Activated CD4-positive, alpha-beta T cell treated with anti-CD3 and anti-CD28 coated beads, Interleukin-2, amount 10 ng/mL, durations not matched to agents 7 days and 5 days (primary cell): ENCODE data around the gene PABPC1L2B. TPM values are rescaled to one million over a fixed set of nuclear protein-coding genes. Genes with fewer than 3 reads are reported as not detected.
"Not testable (repeated sequence)": the region's sequence is repeated elsewhere in the genome, so short reads cannot be mapped to it uniquely, and the experiment has no call there.

Experiments used
- CTCF ChIA-PET: fragments of 350-600 bp; sonication (Branson Sonifier 250); formaldehyde crosslinking; loops from one replicate; lab custom pipeline; 2021; ENCODE audit warnings: antibody characterized with exemption; lab: Charles Lee
- POLR2A ChIA-PET: fragments of 350-600 bp; sonication (Branson Sonifier 250); formaldehyde crosslinking; loops from one replicate; lab custom pipeline; 2021; ENCODE audit warnings: antibody characterized with exemption; lab: Charles Lee
- DNase-seq: peaks from one replicate; pipeline ENCODE4 v3.0.0-alpha.2; 2020
- H3K27ac Mint-ChIP-seq: one replicate; pipeline ENCODE4 v1.8.0; 2021; ENCODE audit warnings: mild to moderate bottlenecking, moderate library complexity, mixed read lengths
- H3K27me3 Mint-ChIP-seq: one replicate; pipeline ENCODE4 v1.8.0; 2021; ENCODE audit warnings: mixed read lengths
- H3K36me3 Mint-ChIP-seq: one replicate; pipeline ENCODE4 v1.8.0; 2021; ENCODE audit warnings: low read depth, mixed read lengths
- H3K4me1 Mint-ChIP-seq: one replicate; pipeline ENCODE4 v1.8.0; 2021; ENCODE audit warnings: mixed read lengths
- H3K4me3 Mint-ChIP-seq: one replicate; pipeline ENCODE4 v1.8.0; 2021; ENCODE audit warnings: mild to moderate bottlenecking, moderate library complexity, mixed read lengths
- H3K9me3 Mint-ChIP-seq: one replicate; pipeline ENCODE4 v1.8.0; 2021; ENCODE audit warnings: mixed read lengths
- total RNA-seq, 2 experiments: library from RNA; stranded (reverse); gene quantifications; one replicate each; pipeline ENCODE4 v1.2.3, GENCODE V29; 2021

Gene PABPC1L2B
- not detected for total RNA-seq

DNA sequence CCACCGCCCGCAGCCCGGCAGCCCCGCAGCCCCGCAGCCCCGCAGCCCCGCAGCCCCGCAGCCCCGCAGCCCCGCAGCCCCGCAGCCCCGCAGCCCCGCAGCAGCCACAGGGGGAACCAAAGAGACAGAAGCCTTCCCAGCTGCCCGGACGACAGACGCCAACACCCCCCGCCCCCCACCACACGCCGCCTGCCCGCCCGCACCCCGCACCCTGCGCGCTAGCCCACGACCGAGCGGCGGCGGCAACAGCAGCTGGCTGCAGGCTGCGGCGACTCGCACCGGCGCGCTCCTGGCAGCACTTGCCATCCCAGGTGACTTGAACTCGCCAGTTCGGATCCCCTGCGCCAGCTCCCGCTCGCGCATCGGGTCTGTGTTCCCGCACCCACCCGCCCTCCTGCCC lies at the start of gene PABPC1L2B:
TSS of gene PABPC1L2B (plus strand) at position 207 of the 400 bp plus-strand sequence. CDS start 704 bp downstream, outside the sequence.
- H3K9me3 Mint-ChIP-seq, H3K27ac Mint-ChIP-seq, H3K27me3 Mint-ChIP-seq, H3K4me1 Mint-ChIP-seq, DNase-seq, CTCF ChIA-PET, POLR2A ChIA-PET, H3K36me3 Mint-ChIP-seq, H3K4me3 Mint-ChIP-seq: not testable (repeated sequence)

DNA sequence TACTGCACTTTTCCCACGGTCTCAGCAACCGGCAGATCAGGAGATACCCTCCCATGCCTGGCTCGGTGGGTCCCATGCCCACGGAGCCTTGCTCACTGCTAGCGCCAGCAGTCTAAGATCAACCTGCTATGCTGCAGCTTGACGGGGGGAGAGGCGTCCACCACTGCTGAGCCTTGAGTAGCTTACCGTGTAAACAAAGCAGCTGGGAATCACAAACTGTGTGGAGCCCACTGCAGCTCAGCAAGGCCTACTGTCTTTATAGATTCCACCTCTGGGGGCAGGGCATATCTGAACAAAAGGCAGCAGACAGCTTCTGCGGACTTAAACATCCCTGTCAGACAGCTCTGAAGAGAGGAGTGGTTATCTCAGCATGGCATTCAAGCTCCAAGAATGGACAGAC lies 42.8 kb upstream of the PABPC1L2B start:
- H3K4me1 Mint-ChIP-seq, H3K27me3 Mint-ChIP-seq, H3K27ac Mint-ChIP-seq, CTCF ChIA-PET, H3K4me3 Mint-ChIP-seq, H3K9me3 Mint-ChIP-seq, DNase-seq, H3K36me3 Mint-ChIP-seq, POLR2A ChIA-PET: not testable (repeated sequence)

DNA sequence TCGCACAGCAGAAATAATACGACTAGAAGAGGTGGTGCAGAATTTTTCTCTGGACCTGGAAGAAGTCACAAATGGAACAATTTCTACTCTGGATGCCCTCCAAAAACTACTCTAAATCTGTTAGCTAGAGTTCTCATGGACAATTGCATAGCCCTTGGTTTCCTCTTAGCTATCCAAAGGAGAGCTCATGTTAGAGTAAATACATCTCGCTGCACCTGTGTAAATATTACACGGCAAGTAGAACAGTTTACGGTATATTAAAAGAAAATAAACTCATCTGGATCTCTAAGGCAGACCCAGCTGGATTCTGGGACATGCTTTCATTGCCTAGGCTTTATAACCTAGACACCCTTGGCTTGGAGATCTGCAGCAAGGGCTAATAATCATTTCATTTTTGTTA lies 30.9 kb upstream of the PABPC1L2B start:
- POLR2A ChIA-PET, H3K9me3 Mint-ChIP-seq, DNase-seq, H3K36me3 Mint-ChIP-seq, H3K4me3 Mint-ChIP-seq, H3K4me1 Mint-ChIP-seq, CTCF ChIA-PET, H3K27ac Mint-ChIP-seq, H3K27me3 Mint-ChIP-seq: not testable (repeated sequence)

DNA sequence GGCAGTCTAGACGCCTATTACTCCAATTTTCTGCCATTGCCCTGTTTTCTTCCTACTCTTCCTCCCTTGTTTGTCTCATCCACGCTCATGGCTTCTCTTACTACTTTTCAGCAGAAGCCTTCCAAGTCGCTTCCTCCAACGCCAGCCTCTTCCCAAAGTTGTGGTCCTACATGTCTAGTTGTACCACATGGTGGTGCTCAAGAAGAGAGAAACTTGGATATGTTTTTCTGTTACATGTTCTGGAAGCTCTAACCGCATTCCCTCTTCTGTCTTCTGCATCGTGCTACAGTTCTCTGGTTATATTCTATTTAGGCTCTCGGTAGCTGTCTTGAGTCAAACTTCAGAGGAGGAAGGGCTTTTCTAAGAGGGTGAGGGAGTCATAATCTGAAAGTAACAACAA lies 27.9 kb upstream of the PABPC1L2B start:
- H3K27ac Mint-ChIP-seq, H3K9me3 Mint-ChIP-seq, H3K27me3 Mint-ChIP-seq, DNase-seq, H3K4me1 Mint-ChIP-seq, H3K4me3 Mint-ChIP-seq, CTCF ChIA-PET, POLR2A ChIA-PET, H3K36me3 Mint-ChIP-seq: not testable (repeated sequence)

DNA sequence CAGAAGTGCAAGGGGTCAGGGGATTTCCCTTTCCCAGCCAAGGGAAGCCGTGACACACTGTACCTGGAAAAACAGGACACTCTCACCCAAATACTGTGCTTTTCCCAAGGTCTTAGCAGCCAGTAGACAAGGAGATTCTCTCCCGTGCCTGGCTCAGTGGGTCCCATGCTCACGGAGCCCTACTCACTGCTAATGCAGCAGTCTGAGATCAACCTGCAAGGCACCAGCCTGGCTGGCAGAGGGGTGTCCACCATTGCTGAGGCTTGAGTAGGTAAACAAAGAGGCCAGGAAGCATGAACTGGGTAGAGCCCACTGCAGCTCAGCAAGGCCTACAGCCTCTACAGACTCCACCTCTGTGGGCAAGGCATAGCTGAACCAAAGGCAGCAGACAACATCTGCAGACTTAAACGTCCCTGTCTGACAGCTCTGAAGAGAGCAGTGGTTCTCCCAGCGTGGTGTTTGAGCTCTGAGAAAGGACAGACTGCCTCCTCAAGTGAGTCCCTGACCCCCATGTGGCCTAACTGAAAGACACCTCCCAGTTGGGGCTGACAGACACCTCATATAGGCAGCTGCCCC lies 21.8 kb upstream of the PABPC1L2B start:
- H3K4me3 Mint-ChIP-seq, H3K27me3 Mint-ChIP-seq, POLR2A ChIA-PET, H3K27ac Mint-ChIP-seq, DNase-seq, H3K9me3 Mint-ChIP-seq, CTCF ChIA-PET, H3K4me1 Mint-ChIP-seq, H3K36me3 Mint-ChIP-seq: not testable (repeated sequence)

DNA sequence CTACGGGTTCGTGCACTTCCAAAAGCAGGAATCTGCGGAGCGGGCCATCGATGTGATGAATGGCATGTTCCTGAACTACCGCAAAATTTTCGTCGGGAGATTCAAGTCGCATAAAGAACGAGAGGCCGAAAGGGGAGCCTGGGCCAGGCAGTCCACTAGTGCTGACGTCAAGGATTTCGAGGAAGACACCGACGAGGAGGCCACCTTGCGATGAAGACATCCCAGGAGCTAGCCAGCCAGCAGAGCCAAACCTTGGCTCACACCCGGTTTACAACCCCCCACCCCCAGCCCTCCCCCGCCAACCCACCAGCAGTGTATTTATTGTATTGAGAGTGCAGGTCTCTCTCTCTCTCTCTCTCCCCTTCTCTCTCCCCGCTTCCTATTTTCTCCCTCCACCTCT lies 1.3 kb downstream of the PABPC1L2B start:
- CTCF ChIA-PET, H3K36me3 Mint-ChIP-seq, H3K27me3 Mint-ChIP-seq, POLR2A ChIA-PET, DNase-seq, H3K4me1 Mint-ChIP-seq, H3K9me3 Mint-ChIP-seq, H3K4me3 Mint-ChIP-seq, H3K27ac Mint-ChIP-seq: not testable (repeated sequence)

DNA sequence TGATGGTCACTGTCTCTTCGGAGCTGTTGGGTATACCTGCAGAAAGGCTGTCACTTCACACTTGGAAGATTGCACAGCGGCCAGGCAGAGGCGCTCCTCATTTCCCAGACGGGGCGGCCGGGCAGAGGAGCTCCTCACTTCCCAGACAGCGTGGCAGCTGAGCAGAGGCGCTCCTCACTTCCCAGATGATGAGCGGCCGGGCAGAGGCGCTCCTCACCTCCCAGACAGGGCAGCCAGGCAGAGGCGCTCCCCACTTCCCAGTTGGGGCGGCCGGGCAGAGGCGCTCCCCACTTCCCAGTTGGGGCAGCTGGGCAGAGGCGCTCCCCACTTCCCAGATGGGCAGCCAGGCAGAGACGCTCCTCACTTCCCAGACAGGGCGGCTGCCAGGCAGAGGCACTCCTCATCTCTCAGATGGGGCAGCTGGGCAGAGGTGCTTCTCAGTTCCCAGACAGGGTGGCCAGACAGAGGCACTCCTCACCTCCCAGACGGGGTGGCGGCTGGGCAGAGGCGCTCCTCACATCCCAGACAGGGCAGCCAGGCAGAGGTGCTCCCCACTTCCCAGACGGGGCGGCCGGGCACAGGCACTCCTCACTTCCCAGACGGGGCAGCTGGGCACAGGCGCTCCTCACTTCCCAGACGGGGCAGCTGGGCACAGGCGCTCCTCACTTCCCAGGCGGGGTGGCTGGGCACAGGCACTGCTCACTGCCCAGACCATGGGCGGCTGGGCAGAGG lies 18.8 kb downstream of the PABPC1L2B start:
- CTCF ChIA-PET, result no interaction called here

DNA sequence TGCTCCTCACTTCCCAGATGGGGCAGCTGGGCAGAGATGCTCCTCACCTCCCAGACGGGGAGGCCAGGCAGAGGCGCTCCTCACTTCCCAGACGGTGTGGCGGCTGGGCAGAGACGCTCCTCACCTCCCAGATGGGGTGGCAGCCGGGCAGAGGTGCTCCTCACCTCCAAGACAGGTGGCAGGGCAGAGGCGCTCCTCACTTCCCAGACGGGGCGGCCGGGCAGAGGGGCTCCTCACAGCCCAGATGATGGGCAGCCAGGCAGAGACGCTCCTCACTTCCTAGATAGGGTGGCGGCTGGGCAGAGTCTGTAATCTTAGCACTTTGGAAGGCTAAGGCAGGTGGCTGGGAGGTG lies 19.3 kb downstream of the PABPC1L2B start:
- H3K36me3 Mint-ChIP-seq, CTCF ChIA-PET, H3K4me3 Mint-ChIP-seq, H3K27ac Mint-ChIP-seq, H3K4me1 Mint-ChIP-seq, H3K9me3 Mint-ChIP-seq, POLR2A ChIA-PET, DNase-seq, H3K27me3 Mint-ChIP-seq: not testable (repeated sequence)

More for the DNA sequence above, 18.8 kb downstream of the PABPC1L2B start:
- Mint-ChIP-seq H3K4me3 (no peak overlapping the region), H3K9me3 (no peaks in the 10 kb centered on the region), H3K27me3 (no peaks in the 10 kb centered on the region), H3K27ac (no peak overlapping the region), H3K36me3 (no peaks in the 10 kb centered on the region), H3K4me1 (no peaks in the 10 kb centered on the region)
- POLR2A ChIA-PET, result no interaction called here
- DNase-seq, result no peak

DNA sequence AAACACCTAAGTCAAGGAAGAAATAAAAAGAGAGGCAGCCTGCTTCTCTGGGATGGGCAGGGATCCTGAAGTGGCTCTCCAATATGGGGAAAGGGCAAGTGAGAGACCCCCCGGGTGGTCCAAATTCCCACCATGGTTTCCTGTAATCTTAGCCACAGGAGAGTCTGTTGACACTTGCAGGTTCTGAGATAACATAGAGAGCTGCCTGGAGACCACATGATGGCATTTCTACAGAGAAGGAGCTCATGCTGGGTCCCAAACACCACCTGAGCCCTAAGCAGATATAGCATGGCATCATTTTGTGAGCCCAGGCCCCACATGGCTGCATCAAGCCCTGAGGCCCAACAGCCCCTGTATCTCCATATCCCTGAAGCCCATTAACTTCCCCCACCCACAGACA lies 26.1 kb downstream of the PABPC1L2B start:
- Mint-ChIP-seq H3K27me3 (no peaks in the 10 kb centered on the region), H3K27ac (no peak overlapping the region), H3K4me3 (no peak overlapping the region), H3K4me1 (no peaks in the 10 kb centered on the region), H3K9me3 (no peaks in the 10 kb centered on the region), H3K36me3 (no peaks in the 10 kb centered on the region)
- DNase-seq, result no peak
- CTCF ChIA-PET, result no interaction called here
- POLR2A ChIA-PET, result no interaction called here

Other genes with a start within 250 kb of the PABPC1L2B start
- gene DMRTC1B, start 226.0 kb upstream of the PABPC1L2B start, total RNA-seq, result under 1 TPM in 1 of 2 experiments, not detected in 1; 0.12 TPM
- not detected for gene FAM236B, start 220.3 kb upstream of the PABPC1L2B start, total RNA-seq
- not detected for gene FAM236D, start 194.7 kb upstream of the PABPC1L2B start, total RNA-seq
- gene FAM236C, start 90.3 kb upstream of the PABPC1L2B start, total RNA-seq, result not detected
- gene FAM236A, start 64.7 kb upstream of the PABPC1L2B start, total RNA-seq, result not detected
- gene DMRTC1, start 59.1 kb upstream of the PABPC1L2B start, total RNA-seq, result under 1 TPM in 1 of 2 experiments, not detected in 1; 0.12 TPM
- not detected for gene PABPC1L2A, start 76.6 kb downstream of the PABPC1L2B start, total RNA-seq
- gene NAP1L2, start 211.9 kb downstream of the PABPC1L2B start, total RNA-seq, result 1 to 10 TPM; 2.2 to 2.5 TPM